Activated CD4-positive, CD25-positive, alpha-beta regulatory T cell treated with anti-CD3 and anti-CD28 coated beads, Interleukin-2, amount 50 U/mL, for 16 hours (primary cell): Measurements from ENCODE around the gene NRSN2.
"Not testable (repeated sequence)": the region's sequence is repeated elsewhere in the genome, so short reads cannot be mapped to it uniquely, and the experiment has no call there.

Experiments
- DNase-seq: peaks from one replicate; pipeline ENCODE4 v3.0.0-alpha.2; 2020; ENCODE audit warnings: low read depth, low spot score

NRSN2 gene

GRCh38 chr20:325045-325888, 21.6 kb upstream of the NRSN2 start, which contains the start of gene SOX12:
Gene SOX12 (plus strand): TSS chr20:325552. CDS start chr20:325925, 373 bp downstream.
- DNase-seq, result peak; percentile 95

GRCh38 chr20:325889-326644, 20.8 kb upstream of the NRSN2 start:
- DNase-seq, result no peak

GRCh38 chr20:326645-327185, 20.2 kb upstream of the NRSN2 start:
- DNase-seq, result no peak

GRCh38 chr20:327186-328026, 19.5 kb upstream of the NRSN2 start:
- no peak for DNase-seq

- DNase-seq, result no peak
Measured at GRCh38 chr20:328027-328974, 18.6 kb upstream of the NRSN2 start.

GRCh38 chr20:328975-329695, 17.8 kb upstream of the NRSN2 start:
- no peak for DNase-seq

- DNase-seq, result no peak
Measured at GRCh38 chr20:329851-330232, 17.1 kb upstream of the NRSN2 start.

GRCh38 chr20:330233-331149, 16.4 kb upstream of the NRSN2 start:
- DNase-seq, result peak; percentile 30

GRCh38 chr20:334578-334977, 12.3 kb upstream of the NRSN2 start:
- no peak for DNase-seq

GRCh38 chr20:336040-336439, 10.9 kb upstream of the NRSN2 start:
- DNase-seq, result not testable (repeated sequence)

GRCh38 chr20:341682-342081, 5.2 kb upstream of the NRSN2 start:
- no peak for DNase-seq

- DNase-seq, result no peak
Measured at GRCh38 chr20:343107-343506, 3.8 kb upstream of the NRSN2 start.

- no peak for DNase-seq
Measured at GRCh38 chr20:346033-346639, 775 bp upstream of the NRSN2 start.

- no peak for DNase-seq
Measured at GRCh38 chr20:347317-347639, 367 bp downstream of the NRSN2 start.

GRCh38 chr20:347640-348484, 951 bp downstream of the NRSN2 start:
- DNase-seq, result peak; percentile 26

- no peak for DNase-seq
Measured at GRCh38 chr20:348972-349841, 2.3 kb downstream of the NRSN2 start.

GRCh38 chr20:353166-353565, 6.3 kb downstream of the NRSN2 start:
- no peak for DNase-seq
